HG02981 (cell line): ENCODE measurements around the gene INPP4A.
A peak's percentile ranks its signal among the peaks of the same experiment; 100 is the strongest.
"Not testable (repeated sequence)": the region's sequence is repeated elsewhere in the genome, so short reads cannot be mapped to it uniquely, and the experiment has no call there.

Experiments
- ATAC-seq: cut with Tn5 transposase; IDR thresholded peaks from one replicate; pipeline ENCODE4 v1.9.1; 2021; ENCODE audit warnings: mild to moderate bottlenecking, moderate library complexity; ENCODE audit not compliant: unreplicated experiment

Gene INPP4A

GRCh38 chr2:98578231-98578630 is 133.6 kb downstream of the INPP4A start:
- no peak for ATAC-seq

- no peak for ATAC-seq
Observed at GRCh38 chr2:98579926-98580325, 135.3 kb downstream of the INPP4A start.

- no peak for ATAC-seq
Observed at GRCh38 chr2:98580656-98581284, 136.1 kb downstream of the INPP4A start.

- ATAC-seq, result no peak
Observed at GRCh38 chr2:98582523-98582922, 137.9 kb downstream of the INPP4A start.

- no peak for ATAC-seq
Observed at GRCh38 chr2:98583276-98583675, 138.6 kb downstream of the INPP4A start.

- ATAC-seq, result no peak
Observed at GRCh38 chr2:98583816-98584618, 139.4 kb downstream of the INPP4A start.

GRCh38 chr2:98585386-98585785 is 140.7 kb downstream of the INPP4A start:
- no peak for ATAC-seq

- ATAC-seq, result no peak
Observed at GRCh38 chr2:98586551-98587140, 142.0 kb downstream of the INPP4A start.

GRCh38 chr2:98588880-98589431 is 144.3 kb downstream of the INPP4A start:
- ATAC-seq, result no peak

- no peak for ATAC-seq
Observed at GRCh38 chr2:98589489-98589888, 144.8 kb downstream of the INPP4A start.

- ATAC-seq, result no peak
Observed at GRCh38 chr2:98592565-98592964, 147.9 kb downstream of the INPP4A start.

- ATAC-seq, result not testable (repeated sequence)
Observed at GRCh38 chr2:98594665-98595064, 150.0 kb downstream of the INPP4A start.

GRCh38 chr2:98598781-98599428 is 154.2 kb downstream of the INPP4A start:
- ATAC-seq, result no peak

- peak; percentile 71 for ATAC-seq
Observed at GRCh38 chr2:98601532-98602132, 157.0 kb downstream of the INPP4A start.

- ATAC-seq, result no peak
Observed at GRCh38 chr2:98604547-98604946, 159.9 kb downstream of the INPP4A start.

- ATAC-seq, result no peak
Observed at GRCh38 chr2:98605076-98605475, 160.4 kb downstream of the INPP4A start.

- no peak for ATAC-seq
Observed at GRCh38 chr2:98606431-98606830, 161.8 kb downstream of the INPP4A start.

- ATAC-seq, result no peak
Observed at GRCh38 chr2:98607104-98607503, 162.4 kb downstream of the INPP4A start.

- no peak for ATAC-seq
Observed at GRCh38 chr2:98607741-98608115, 163.1 kb downstream of the INPP4A start.

- ATAC-seq, result peak; percentile 76
Observed at GRCh38 chr2:98608116-98608961, 163.7 kb downstream of the INPP4A start, which contains the start of the genes COA5 and UNC50. TSS of gene COA5 (minus strand) at chr2:98608512. CDS start at chr2:98608405, 107 bp downstream. TSS of gene UNC50 (plus strand) at chr2:98608589. CDS start at chr2:98609760, 1,171 bp downstream.
